ENCODE results near the gene SCNM1.

DNA sequence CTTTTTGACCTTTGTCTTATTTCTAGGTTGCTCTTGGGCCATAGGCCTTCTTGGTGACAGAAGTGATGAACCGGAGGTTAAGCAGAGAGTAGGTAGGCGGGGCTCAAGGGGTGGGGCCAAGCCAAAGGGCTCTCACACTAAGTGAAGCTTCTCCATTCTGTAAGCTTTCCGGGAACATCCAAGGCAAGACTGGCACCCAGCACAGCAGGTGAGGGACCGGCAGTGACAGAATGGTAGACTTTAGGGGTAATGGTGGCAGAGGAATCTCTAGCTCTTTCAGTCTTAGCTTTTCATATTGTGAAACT is 9.5 kb upstream of the SCNM1 start, which contains the start of gene TNFAIP8L2:
- TF ChIP-seq, protein P1, sequence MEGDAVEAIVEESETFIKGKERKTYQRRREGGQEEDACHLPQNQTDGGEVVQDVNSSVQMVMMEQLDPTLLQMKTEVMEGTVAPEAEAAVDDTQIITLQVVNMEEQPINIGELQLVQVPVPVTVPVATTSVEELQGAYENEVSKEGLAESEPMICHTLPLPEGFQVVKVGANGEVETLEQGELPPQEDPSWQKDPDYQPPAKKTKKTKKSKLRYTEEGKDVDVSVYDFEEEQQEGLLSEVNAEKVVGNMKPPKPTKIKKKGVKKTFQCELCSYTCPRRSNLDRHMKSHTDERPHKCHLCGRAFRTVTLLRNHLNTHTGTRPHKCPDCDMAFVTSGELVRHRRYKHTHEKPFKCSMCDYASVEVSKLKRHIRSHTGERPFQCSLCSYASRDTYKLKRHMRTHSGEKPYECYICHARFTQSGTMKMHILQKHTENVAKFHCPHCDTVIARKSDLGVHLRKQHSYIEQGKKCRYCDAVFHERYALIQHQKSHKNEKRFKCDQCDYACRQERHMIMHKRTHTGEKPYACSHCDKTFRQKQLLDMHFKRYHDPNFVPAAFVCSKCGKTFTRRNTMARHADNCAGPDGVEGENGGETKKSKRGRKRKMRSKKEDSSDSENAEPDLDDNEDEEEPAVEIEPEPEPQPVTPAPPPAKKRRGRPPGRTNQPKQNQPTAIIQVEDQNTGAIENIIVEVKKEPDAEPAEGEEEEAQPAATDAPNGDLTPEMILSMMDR (IDR thresholded peaks at IDR 0.05), result no peak
- no peak for TF ChIP-seq POLR2A (IDR thresholded peaks at IDR 0.05)

All from heart left ventricle (tissue), 13 donors.